ENCODE measurements around the gene MTA2. TPM values are rescaled to one million over a fixed set of nuclear protein-coding genes. Genes with fewer than 3 reads are reported as not detected.
A peak's percentile ranks its signal among the peaks of the same experiment; 100 is the strongest.
"Not testable (repeated sequence)": the region's sequence is repeated elsewhere in the genome, so short reads cannot be mapped to it uniquely, and the experiment has no call there.

The MTA2 gene
- total RNA-seq, 2 experiments from 2014 or later, result 191 to 197 TPM

- Mint-ChIP-seq H3K36me3 (ENCODE audit: low read depth) (peaks cover 32% of the 10 kb centered on the region), H3K27ac (no peak overlapping the region), H3K4me1 (ENCODE audit: low read depth) (peaks cover 50% of the 10 kb centered on the region), H3K27me3 (ENCODE audit: low read depth) (no peaks in the 10 kb centered on the region), H3K9me3 (no peaks in the 10 kb centered on the region), H3K4me3 (no peak overlapping the region)
- CTCF ChIA-PET, result interaction anchor here (0.5 to 1.0 kb wide), 4 partner anchors 24 to 637 kb away, joined by 3 to 5 read pairs (median 4); no protein-coding TSS in a partner anchor
- intact Hi-C loops (cut with micrococcal nuclease), result no loop called here
- DNase-seq, result peak; percentile 32
These were observed 12.6 kb downstream of the MTA2 start for GRCh38 chr11:62588966-62589637.

- intact Hi-C loops (cut with micrococcal nuclease); H3K27ac Mint-ChIP-seq; H3K27me3 Mint-ChIP-seq (ENCODE audit: low read depth); H3K9me3 Mint-ChIP-seq; H3K4me3 Mint-ChIP-seq; DNase-seq: not testable (repeated sequence)
- Mint-ChIP-seq H3K36me3 (ENCODE audit: low read depth) (peaks cover 23% of the 10 kb centered on the region), H3K4me1 (ENCODE audit: low read depth) (peaks cover 25% of the 10 kb centered on the region)
- CTCF ChIA-PET, result interaction anchor here (1.1 to 1.2 kb wide), 2 partner anchors 10 to 80 kb away, joined by 3 to 4 read pairs; partner anchors contain the start of genes C11orf98 and CSKMT
These were observed 16.3 kb downstream of the MTA2 start for GRCh38 chr11:62585356-62585755.

GRCh38 chr11:62581735-62582134, 19.9 kb downstream of the MTA2 start:
- intact Hi-C loops (cut with micrococcal nuclease); H3K27me3 Mint-ChIP-seq (ENCODE audit: low read depth); H3K27ac Mint-ChIP-seq; H3K9me3 Mint-ChIP-seq; CTCF ChIA-PET; DNase-seq; H3K4me3 Mint-ChIP-seq; H3K4me1 Mint-ChIP-seq (ENCODE audit: low read depth): not testable (repeated sequence)
- H3K36me3 Mint-ChIP-seq (ENCODE audit: low read depth), result peaks cover 20% of the 10 kb centered on the region

GRCh38 chr11:62580959-62581715, 20.5 kb downstream of the MTA2 start:
- CTCF ChIA-PET, result no interaction called here
- H3K36me3 Mint-ChIP-seq (ENCODE audit: low read depth), result peaks cover 20% of the 10 kb centered on the region
- no peak for DNase-seq
- H3K27me3 Mint-ChIP-seq (ENCODE audit: low read depth), result no peaks in the 10 kb centered on the region
- peak overlapping the region; percentile 50 for H3K27ac Mint-ChIP-seq
- intact Hi-C loops (cut with micrococcal nuclease), result no loop called here
- H3K9me3 Mint-ChIP-seq, result no peaks in the 10 kb centered on the region
- peaks cover 4% of the 10 kb centered on the region for H3K4me1 Mint-ChIP-seq (ENCODE audit: low read depth)
- no peak overlapping the region for H3K4me3 Mint-ChIP-seq

- H3K27ac Mint-ChIP-seq, result no peak overlapping the region
- H3K4me1 Mint-ChIP-seq (ENCODE audit: low read depth), result peaks cover 11% of the 10 kb centered on the region
- no peaks in the 10 kb centered on the region for H3K9me3 Mint-ChIP-seq
- intact Hi-C loops (cut with micrococcal nuclease), result no loop called here
- no peak for DNase-seq
- no peak overlapping the region for H3K4me3 Mint-ChIP-seq
- CTCF ChIA-PET, result interaction anchor here (1.8 kb wide), 1 partner anchor 37 kb away, joined by 7 read pairs; no protein-coding TSS in a partner anchor
- no peaks in the 10 kb centered on the region for H3K27me3 Mint-ChIP-seq (ENCODE audit: low read depth)
- peaks cover 24% of the 10 kb centered on the region for H3K36me3 Mint-ChIP-seq (ENCODE audit: low read depth)
These were observed 22.4 kb downstream of the MTA2 start for GRCh38 chr11:62579252-62579651.

- CTCF ChIA-PET, result interaction anchor here (1.8 kb wide), 1 partner anchor 36 kb away, joined by 7 read pairs; no protein-coding TSS in a partner anchor
- no peak overlapping the region for H3K27ac Mint-ChIP-seq
- intact Hi-C loops (cut with micrococcal nuclease), result no loop called here
These were observed 23.1 kb downstream of the MTA2 start for GRCh38 chr11:62578541-62578940.

GRCh38 chr11:62577046-62577714, 24.5 kb downstream of the MTA2 start:
- Mint-ChIP-seq H3K4me1 (ENCODE audit: low read depth) (peaks cover 20% of the 10 kb centered on the region), H3K27ac (peak overlapping the region; percentile 6), H3K4me3 (no peak overlapping the region), H3K9me3 (no peaks in the 10 kb centered on the region), H3K27me3 (ENCODE audit: low read depth) (no peaks in the 10 kb centered on the region), H3K36me3 (ENCODE audit: low read depth) (peaks cover 39% of the 10 kb centered on the region)
- no peak for DNase-seq
- intact Hi-C loops (cut with micrococcal nuclease), result no loop called here
- CTCF ChIA-PET, result interaction anchor here (0.7 kb wide), 1 partner anchor 41 kb away, joined by 4 read pairs; no protein-coding TSS in a partner anchor

More at GRCh38 chr11:62578541-62578940, 23.1 kb downstream of the MTA2 start:
- peaks cover 27% of the 10 kb centered on the region for H3K36me3 Mint-ChIP-seq (ENCODE audit: low read depth)
- no peak for DNase-seq
- H3K4me3 Mint-ChIP-seq, result no peak overlapping the region
- no peaks in the 10 kb centered on the region for H3K9me3 Mint-ChIP-seq
- no peaks in the 10 kb centered on the region for H3K27me3 Mint-ChIP-seq (ENCODE audit: low read depth)
- peaks cover 11% of the 10 kb centered on the region for H3K4me1 Mint-ChIP-seq (ENCODE audit: low read depth)

GRCh38 chr11:62575837-62576236, 25.8 kb downstream of the MTA2 start:
- CTCF ChIA-PET, result no interaction called here

GRCh38 chr11:62575156-62575555, 26.5 kb downstream of the MTA2 start:
- Mint-ChIP-seq H3K4me1 (ENCODE audit: low read depth) (peaks cover 36% of the 10 kb centered on the region), H3K27me3 (ENCODE audit: low read depth) (no peaks in the 10 kb centered on the region), H3K27ac (peak overlapping the region; percentile 97), H3K36me3 (ENCODE audit: low read depth) (peaks cover 55% of the 10 kb centered on the region), H3K9me3 (no peaks in the 10 kb centered on the region), H3K4me3 (peak overlapping the region; percentile 95)
- CTCF ChIA-PET, result interaction anchor here (0.9 to 2.0 kb wide), 5 partner anchors 10 to 180 kb away, joined by 4 to 11 read pairs (median 5); partner anchors contain the start of gene TUT1
- intact Hi-C loops (cut with micrococcal nuclease), result loop anchor here (2.0 kb wide), 1 partner anchor 72 kb away; the partner anchor contains the start of gene GANAB
- DNase-seq, result no peak

More at GRCh38 chr11:62575837-62576236, 25.8 kb downstream of the MTA2 start:
- Mint-ChIP-seq H3K27ac (peak overlapping the region; percentile 62), H3K4me1 (ENCODE audit: low read depth) (peaks cover 30% of the 10 kb centered on the region), H3K27me3 (ENCODE audit: low read depth) (no peaks in the 10 kb centered on the region), H3K4me3 (peak overlapping the region; percentile 95), H3K36me3 (ENCODE audit: low read depth) (peaks cover 50% of the 10 kb centered on the region), H3K9me3 (no peaks in the 10 kb centered on the region)
- DNase-seq, result no peak
- intact Hi-C loops (cut with micrococcal nuclease), result loop anchor here (2.0 kb wide), 1 partner anchor 71 kb away; the partner anchor contains the start of gene GANAB

- H3K4me1 Mint-ChIP-seq (ENCODE audit: low read depth), result peaks cover 42% of the 10 kb centered on the region
- CTCF ChIA-PET, result interaction anchor here (0.9 to 2.7 kb wide), 8 partner anchors 10 to 180 kb away, joined by 4 to 11 read pairs (median 6); partner anchors contain the start of gene TUT1
- no peaks in the 10 kb centered on the region for H3K27me3 Mint-ChIP-seq (ENCODE audit: low read depth)
- DNase-seq, result peak; percentile 37
- H3K27ac Mint-ChIP-seq, result peak overlapping the region; percentile 97
- H3K4me3 Mint-ChIP-seq, result peak overlapping the region; percentile 95
- H3K36me3 Mint-ChIP-seq (ENCODE audit: low read depth), result peaks cover 60% of the 10 kb centered on the region
- intact Hi-C loops (cut with micrococcal nuclease), result loop anchor here (1.0 to 5.0 kb wide), 7 partner anchors 17 to 268 kb away; partner anchors contain the start of genes GANAB, HNRNPUL2 and TUT1
- H3K9me3 Mint-ChIP-seq, result no peaks in the 10 kb centered on the region
These were observed 27.1 kb downstream of the MTA2 start for GRCh38 chr11:62574363-62575071.

GRCh38 chr11:62573592-62574362, 27.9 kb downstream of the MTA2 start, which contains the start of gene EEF1G:
Gene EEF1G, minus strand, starts transcription at chr11:62573891. Its CDS starts 49 bp downstream, at chr11:62573842.
- DNase-seq, result peak; percentile 99
- Mint-ChIP-seq H3K4me1 (ENCODE audit: low read depth) (peaks cover 44% of the 10 kb centered on the region), H3K27ac (peak within 1 kb of the TSS; percentile 97), H3K27me3 (ENCODE audit: low read depth) (no peaks in the 10 kb centered on the region), H3K4me3 (peak within 1 kb of the TSS; percentile 95), H3K9me3 (no peaks in the 10 kb centered on the region), H3K36me3 (ENCODE audit: low read depth) (peaks cover 63% of the 10 kb centered on the region)
- CTCF ChIA-PET, result interaction anchor here (0.6 to 2.7 kb wide), 6 partner anchors 13 to 179 kb away, joined by 3 to 11 read pairs (median 6); partner anchors contain the start of gene TUT1
- intact Hi-C loops (cut with micrococcal nuclease), result loop anchor here (1.0 to 5.0 kb wide), 8 partner anchors 13 to 269 kb away; partner anchors contain the start of genes GANAB, HNRNPUL2 and TUT1
